GM23338 (cell line): ENCODE measurements around the gene PSMB10. TPM values are rescaled to one million over a fixed set of nuclear protein-coding genes. Genes with fewer than 3 reads are reported as not detected.
A peak's percentile ranks its signal among the peaks of the same experiment; 100 is the strongest.

Experiments used
- ATAC-seq: fragments of 200-7000 bp; cut with Tn5 transposase; 3 replicates; pipeline ENCODE4 v1.9.1; 2020
- DNase-seq: peaks from one replicate; pipeline ENCODE4 v3.0.0-alpha.2; 2015; ENCODE audit warnings: low spot score
- H2AFZ ChIP-seq: fragments of 200-600 bp; sonication (generic); 2 replicates; pipeline ENCODE4 v1.8.0; 2016; ENCODE audit warnings: antibody characterized with exemption, mild to moderate bottlenecking, moderate library complexity
- H3F3A ChIP-seq: fragments of 200-600 bp; sonication (generic); replicated peaks from 2 replicates; pipeline ENCODE4 v1.8.0; 2017; ENCODE audit warnings: antibody characterized with exemption, mixed run types, low read depth
- H3K27ac ChIP-seq: fragments of 200-600 bp; sonication (generic); 2 replicates; pipeline ENCODE4 v1.6.1; 2016; ENCODE audit warnings: low read depth
- H3K27me3 ChIP-seq: fragments of 200-600 bp; sonication (generic); 2 replicates; pipeline ENCODE4 v1.8.0; 2016; ENCODE audit warnings: mild to moderate bottlenecking, mixed run types, moderate library complexity; ENCODE audit not compliant: insufficient read depth
- H3K36me3 ChIP-seq: fragments of 200-600 bp; sonication (generic); 2 replicates; pipeline ENCODE4 v1.8.0; 2016; ENCODE audit warnings: mild to moderate bottlenecking; ENCODE audit not compliant: insufficient read depth
- H3K4me1 ChIP-seq: fragments of 200-600 bp; sonication (generic); 2 replicates; pipeline ENCODE4 v1.8.0; 2016; ENCODE audit warnings: mild to moderate bottlenecking, moderate library complexity; ENCODE audit not compliant: insufficient read depth
- H3K4me2 ChIP-seq: fragments of 200-600 bp; sonication (generic); 2 replicates; pipeline ENCODE4 v1.7.1; 2017; ENCODE audit warnings: mixed run types
- H3K4me3 ChIP-seq: fragments of 200-600 bp; sonication (generic); 2 replicates; pipeline ENCODE4 v1.6.1; 2016; ENCODE audit warnings: mixed run types
- H3K79me2 ChIP-seq: fragments of 200-600 bp; sonication (generic); replicated peaks from 2 replicates; pipeline ENCODE4 v1.8.0; 2017; ENCODE audit warnings: mild to moderate bottlenecking; ENCODE audit not compliant: insufficient read depth
- H3K9me2 ChIP-seq: fragments of 200-600 bp; sonication (generic); 2 replicates; pipeline ENCODE4 v1.8.0; 2017; ENCODE audit not compliant: insufficient read depth
- H4K20me1 ChIP-seq: fragments of 200-600 bp; sonication (generic); replicated peaks from 2 replicates; pipeline ENCODE4 v1.8.0; 2017; ENCODE audit warnings: mild to moderate bottlenecking; ENCODE audit not compliant: insufficient read depth
- H3K27ac Mint-ChIP-seq: 2 replicates; pipeline ENCODE4 v1.8.0; 2020; ENCODE audit warnings: inconsistent platforms, mild to moderate bottlenecking, moderate library complexity, mixed read lengths
- H3K27me3 Mint-ChIP-seq: 3 replicates; pipeline ENCODE4 v1.8.0; 2022; ENCODE audit warnings: low read depth, mild to moderate bottlenecking, moderate library complexity, mixed read lengths, inconsistent platforms; ENCODE audit not compliant: insufficient read depth, poor library complexity
- H3K36me3 Mint-ChIP-seq: 3 replicates; pipeline ENCODE4 v1.8.0; 2021; ENCODE audit warnings: low read depth, mild to moderate bottlenecking, inconsistent platforms, moderate library complexity, mixed read lengths
- H3K4me1 Mint-ChIP-seq: 3 replicates; pipeline ENCODE4 v1.8.0; 2020; ENCODE audit warnings: mild to moderate bottlenecking, inconsistent platforms, mixed read lengths
- H3K4me3 Mint-ChIP-seq: 3 replicates; pipeline ENCODE4 v1.8.0; 2021; ENCODE audit warnings: moderate library complexity, mild to moderate bottlenecking, inconsistent platforms, mixed read lengths
- H3K9me3 Mint-ChIP-seq: 3 replicates; pipeline ENCODE4 v1.8.0; 2020; ENCODE audit warnings: moderate library complexity, mild to moderate bottlenecking, inconsistent platforms, mixed read lengths
- CREB1 ChIP-seq: fragments of 250-450 bp; sonication (Bioruptor Pico); IDR thresholded peaks from 2 replicates; pipeline ENCODE4 v1.5.0; 2020; ENCODE audit warnings: low read depth, mild to moderate bottlenecking, moderate library complexity
- CTCF ChIP-seq, 2 experiments: fragments of 200-600 bp in 1 of 2; sonication (generic) in 1 of 2; conservative IDR thresholded peaks; 2 replicates each; pipeline versions ENCODE4 v1.5.1 to v1.6.1; 2016 to 2017; ENCODE audit warnings: antibody characterized with exemption in 2 of 2, low read depth in 2 of 2, mild to moderate bottlenecking in 2 of 2, moderate library complexity in 1 of 2
- ETS1 ChIP-seq: IDR thresholded peaks from 2 replicates; pipeline ENCODE4 v1.6.1; 2016; ENCODE audit warnings: antibody characterized with exemption
- EZH2 ChIP-seq: fragments of 200-600 bp; sonication (generic); IDR thresholded peaks from one replicate; pipeline ENCODE4 v1.8.0; 2017; ENCODE audit warnings: antibody characterized with exemption, mild to moderate bottlenecking, low read depth; ENCODE audit not compliant: unreplicated experiment
- EZH2phosphoT487 ChIP-seq: fragments of 200-600 bp; sonication (generic); IDR thresholded peaks from one replicate; pipeline ENCODE4 v1.8.1; 2018; ENCODE audit warnings: antibody characterized with exemption; ENCODE audit not compliant: unreplicated experiment
- JUNB ChIP-seq: IDR thresholded peaks from one replicate; pipeline ENCODE4 v1.6.1; 2016; ENCODE audit warnings: antibody characterized with exemption; ENCODE audit not compliant: unreplicated experiment
- NANOG ChIP-seq: IDR thresholded peaks from 2 replicates; pipeline ENCODE4 v1.6.1; 2016; ENCODE audit warnings: antibody characterized with exemption, borderline replicate concordance
- POLR2AphosphoS5 ChIP-seq: IDR thresholded peaks from 2 replicates; pipeline ENCODE4 v1.6.1; 2016; ENCODE audit warnings: antibody characterized with exemption, low read depth
- REST ChIP-seq: IDR thresholded peaks from one replicate; pipeline ENCODE4 v1.6.1; 2018; ENCODE audit warnings: antibody characterized with exemption; ENCODE audit not compliant: unreplicated experiment
- STAT1 ChIP-seq: IDR thresholded peaks from one replicate; pipeline ENCODE4 v1.6.1; 2016; ENCODE audit warnings: antibody characterized with exemption; ENCODE audit not compliant: unreplicated experiment
- ZNF331 ChIP-seq: fragments of 250-450 bp; sonication (Bioruptor Pico); IDR thresholded peaks from 2 replicates; pipeline ENCODE4 v1.5.0; 2020; ENCODE audit warnings: low read depth, mild to moderate bottlenecking, moderate library complexity
- polyA plus RNA-seq: library from polyadenylated mRNA; unstranded; fragments of >200 nt; fragmentation: Nextera tagmentation; extraction: Ambion mirVana; gene quantifications from 2 replicates; pipeline ENCODE4 v1.2.1, GENCODE V29; 2016
- total RNA-seq: library from RNA; depleted of rRNA; stranded (reverse); fragments of >200 nt; shearing (Covaris generic); gene quantifications from 2 replicates; pipeline ENCODE4 v1.2.3, GENCODE V29; 2014
- TF ChIP-seq, protein P1 (sequence below): fragments of 250-450 bp; sonication (Bioruptor Pico); IDR thresholded peaks from 2 replicates; pipeline ENCODE4 v1.5.0; 2020; ENCODE audit warnings: mild to moderate bottlenecking, moderate library complexity

Gene PSMB10
- total and polyA plus RNA-seq, 2 experiments from 2014 or later: 27.5 to 114 TPM

DNA sequence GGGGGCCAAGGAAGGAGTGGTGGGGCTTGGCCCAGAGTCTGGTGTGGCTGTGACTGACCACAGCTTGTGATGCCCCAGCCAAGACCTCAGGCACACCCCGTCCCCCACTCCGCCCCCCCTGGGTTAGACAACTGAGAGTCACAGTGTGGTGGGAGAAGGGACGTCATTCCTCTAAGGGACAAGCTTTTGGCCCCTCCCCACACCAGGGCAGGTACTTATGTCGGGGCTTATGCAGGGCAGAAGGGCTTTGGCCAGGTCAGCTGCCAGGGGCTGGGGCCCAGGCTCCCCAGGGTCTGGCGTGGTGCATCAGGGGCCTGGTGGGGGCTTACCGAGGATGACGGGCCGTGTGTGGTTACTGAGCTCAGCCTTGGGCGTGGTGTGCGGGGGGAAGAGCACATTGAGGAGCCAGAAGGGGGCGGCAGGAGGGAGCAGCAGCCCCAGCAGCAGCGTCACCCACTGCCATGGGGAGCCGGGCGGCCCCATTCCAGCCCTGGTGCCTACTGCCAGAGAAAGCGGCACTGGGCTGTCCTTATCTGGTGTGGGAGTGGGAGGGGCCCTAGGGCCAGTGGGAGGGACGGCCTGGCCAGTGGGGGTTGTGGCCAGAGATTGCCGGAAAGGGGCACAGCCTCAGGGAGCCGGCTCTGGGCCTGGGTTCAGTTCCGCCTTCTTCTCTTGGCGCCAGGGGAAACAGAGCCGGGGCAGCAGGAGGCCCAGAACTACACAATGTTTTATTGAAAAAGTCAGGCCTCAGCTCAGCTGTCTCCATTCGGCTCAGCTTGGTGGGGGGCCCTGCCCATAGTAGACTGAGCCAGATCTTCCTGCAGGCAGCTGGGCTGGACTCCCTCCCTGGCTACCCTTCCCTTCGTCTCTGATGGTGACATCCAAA lies 7.2 kb upstream of the PSMB10 start, which contains the start of gene LCAT:
TSS of gene LCAT (minus strand) at position 502 of the 886 bp plus-strand sequence. CDS start at position 483, 19 bp downstream.
- TF ChIP-seq CREB1 (CRISPR knock-in tag): no peak
- peak; percentile 29; the same call in 1 of the 2 replicates for TF ChIP-seq POLR2AphosphoS5
- no peak for TF ChIP-seq ETS1
- TF ChIP-seq EZH2: no peak
- TF ChIP-seq, protein P1, sequence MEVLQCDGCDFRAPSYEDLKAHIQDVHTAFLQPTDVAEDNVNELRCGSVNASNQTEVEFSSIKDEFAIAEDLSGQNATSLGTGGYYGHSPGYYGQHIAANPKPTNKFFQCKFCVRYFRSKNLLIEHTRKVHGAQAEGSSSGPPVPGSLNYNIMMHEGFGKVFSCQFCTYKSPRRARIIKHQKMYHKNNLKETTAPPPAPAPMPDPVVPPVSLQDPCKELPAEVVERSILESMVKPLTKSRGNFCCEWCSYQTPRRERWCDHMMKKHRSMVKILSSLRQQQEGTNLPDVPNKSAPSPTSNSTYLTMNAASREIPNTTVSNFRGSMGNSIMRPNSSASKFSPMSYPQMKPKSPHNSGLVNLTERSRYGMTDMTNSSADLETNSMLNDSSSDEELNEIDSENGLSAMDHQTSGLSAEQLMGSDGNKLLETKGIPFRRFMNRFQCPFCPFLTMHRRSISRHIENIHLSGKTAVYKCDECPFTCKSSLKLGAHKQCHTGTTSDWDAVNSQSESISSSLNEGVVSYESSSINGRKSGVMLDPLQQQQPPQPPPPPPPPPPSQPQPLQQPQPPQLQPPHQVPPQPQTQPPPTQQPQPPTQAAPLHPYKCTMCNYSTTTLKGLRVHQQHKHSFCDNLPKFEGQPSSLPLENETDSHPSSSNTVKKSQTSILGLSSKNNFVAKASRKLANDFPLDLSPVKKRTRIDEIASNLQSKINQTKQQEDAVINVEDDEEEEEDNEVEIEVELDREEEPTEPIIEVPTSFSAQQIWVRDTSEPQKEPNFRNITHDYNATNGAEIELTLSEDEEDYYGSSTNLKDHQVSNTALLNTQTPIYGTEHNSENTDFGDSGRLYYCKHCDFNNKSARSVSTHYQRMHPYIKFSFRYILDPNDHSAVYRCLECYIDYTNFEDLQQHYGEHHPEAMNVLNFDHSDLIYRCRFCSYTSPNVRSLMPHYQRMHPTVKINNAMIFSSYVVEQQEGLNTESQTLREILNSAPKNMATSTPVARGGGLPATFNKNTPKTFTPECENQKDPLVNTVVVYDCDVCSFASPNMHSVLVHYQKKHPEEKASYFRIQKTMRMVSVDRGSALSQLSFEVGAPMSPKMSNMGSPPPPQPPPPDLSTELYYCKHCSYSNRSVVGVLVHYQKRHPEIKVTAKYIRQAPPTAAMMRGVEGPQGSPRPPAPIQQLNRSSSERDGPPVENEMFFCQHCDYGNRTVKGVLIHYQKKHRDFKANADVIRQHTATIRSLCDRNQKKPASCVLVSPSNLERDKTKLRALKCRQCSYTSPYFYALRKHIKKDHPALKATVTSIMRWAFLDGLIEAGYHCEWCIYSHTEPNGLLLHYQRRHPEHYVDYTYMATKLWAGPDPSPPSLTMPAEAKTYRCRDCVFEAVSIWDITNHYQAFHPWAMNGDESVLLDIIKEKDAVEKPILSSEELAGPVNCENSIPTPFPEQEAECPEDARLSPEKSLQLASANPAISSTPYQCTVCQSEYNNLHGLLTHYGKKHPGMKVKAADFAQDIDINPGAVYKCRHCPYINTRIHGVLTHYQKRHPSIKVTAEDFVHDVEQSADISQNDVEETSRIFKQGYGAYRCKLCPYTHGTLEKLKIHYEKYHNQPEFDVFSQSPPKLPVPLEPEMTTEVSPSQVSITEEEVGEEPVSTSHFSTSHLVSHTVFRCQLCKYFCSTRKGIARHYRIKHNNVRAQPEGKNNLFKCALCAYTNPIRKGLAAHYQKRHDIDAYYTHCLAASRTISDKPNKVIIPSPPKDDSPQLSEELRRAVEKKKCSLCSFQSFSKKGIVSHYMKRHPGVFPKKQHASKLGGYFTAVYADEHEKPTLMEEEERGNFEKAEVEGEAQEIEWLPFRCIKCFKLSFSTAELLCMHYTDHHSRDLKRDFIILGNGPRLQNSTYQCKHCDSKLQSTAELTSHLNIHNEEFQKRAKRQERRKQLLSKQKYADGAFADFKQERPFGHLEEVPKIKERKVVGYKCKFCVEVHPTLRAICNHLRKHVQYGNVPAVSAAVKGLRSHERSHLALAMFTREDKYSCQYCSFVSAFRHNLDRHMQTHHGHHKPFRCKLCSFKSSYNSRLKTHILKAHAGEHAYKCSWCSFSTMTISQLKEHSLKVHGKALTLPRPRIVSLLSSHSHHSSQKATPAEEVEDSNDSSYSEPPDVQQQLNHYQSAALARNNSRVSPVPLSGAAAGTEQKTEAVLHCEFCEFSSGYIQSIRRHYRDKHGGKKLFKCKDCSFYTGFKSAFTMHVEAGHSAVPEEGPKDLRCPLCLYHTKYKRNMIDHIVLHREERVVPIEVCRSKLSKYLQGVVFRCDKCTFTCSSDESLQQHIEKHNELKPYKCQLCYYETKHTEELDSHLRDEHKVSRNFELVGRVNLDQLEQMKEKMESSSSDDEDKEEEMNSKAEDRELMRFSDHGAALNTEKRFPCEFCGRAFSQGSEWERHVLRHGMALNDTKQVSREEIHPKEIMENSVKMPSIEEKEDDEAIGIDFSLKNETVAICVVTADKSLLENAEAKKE (CRISPR knock-in tag): no peak
- TF ChIP-seq CTCF (conservative IDR thresholded peaks at IDR 0.05; ENCODE audit: low read depth in 2 of 2): peak; percentile 32 to 53
- no peak for TF ChIP-seq ZNF331
- no peak for TF ChIP-seq NANOG
- no peak for TF ChIP-seq STAT1
- no peak for TF ChIP-seq JUNB
- no peak for TF ChIP-seq EZH2phosphoT487
- TF ChIP-seq REST: no peak
- H3K36me3 ChIP-seq: peaks cover 11% of the 10 kb centered on the region; the same call in 1 of the 2 replicates
- no peaks in the 10 kb centered on the region for H3K9me2 ChIP-seq
- H4K20me1 ChIP-seq: peaks cover 14% of the 10 kb centered on the region
- no peak within 1 kb of the TSS for H3K4me3 ChIP-seq
- peaks cover 31% of the 10 kb centered on the region for H3K36me3 Mint-ChIP-seq
- no peak within 1 kb of the TSS for H3K27ac ChIP-seq
- peaks cover 14% of the 10 kb centered on the region for H3F3A ChIP-seq
- H3K4me1 ChIP-seq: no peaks in the 10 kb centered on the region
- H3K4me2 ChIP-seq: no peak within 1 kb of the TSS
- H3K27ac Mint-ChIP-seq: no peak within 1 kb of the TSS
- H3K9me3 Mint-ChIP-seq: no peaks in the 10 kb centered on the region
- DNase-seq (no peak), ATAC-seq (peak; percentile 37)
- H3K4me1 Mint-ChIP-seq: peaks cover 4% of the 10 kb centered on the region; the same call in 2 of the 3 replicates
- peaks cover 8% of the 10 kb centered on the region for H3K27me3 Mint-ChIP-seq
- no peak within 1 kb of the TSS for H2AFZ ChIP-seq
- no peaks in the 10 kb centered on the region for H3K79me2 ChIP-seq
- no peaks in the 10 kb centered on the region for H3K27me3 ChIP-seq
- H3K4me3 Mint-ChIP-seq: no peak within 1 kb of the TSS
